IPS-20b (cell line): ENCODE measurements around the gene EIF4E3.
A peak's percentile ranks its signal among the peaks of the same experiment; 100 is the strongest.

Source experiments
- H3K27ac ChIP-seq: one replicate; pipeline ENCODE4 v1.5.1; 2013; ENCODE audit warnings: low read length
- H3K27me3 ChIP-seq: 2 replicates; pipeline ENCODE4 v1.6.1; 2013; ENCODE audit warnings: mild to moderate bottlenecking, low read length, inconsistent platforms; ENCODE audit not compliant: insufficient read depth
- H3K36me3 ChIP-seq: 2 replicates; pipeline ENCODE4 v1.6.1; 2013; ENCODE audit warnings: low read depth, mild to moderate bottlenecking, inconsistent platforms, low read length, moderate library complexity; ENCODE audit not compliant: insufficient read depth
- H3K4me1 ChIP-seq: 2 replicates; pipeline ENCODE4 v1.6.1; 2013; ENCODE audit warnings: mild to moderate bottlenecking, control low read depth, inconsistent platforms, low read length, moderate library complexity; ENCODE audit not compliant: insufficient read depth
- H3K4me3 ChIP-seq: 2 replicates; pipeline ENCODE4 v1.5.1; 2013; ENCODE audit warnings: mild to moderate bottlenecking, low read length, inconsistent platforms
- H3K9ac ChIP-seq: 2 replicates; pipeline ENCODE4 v1.6.1; 2013; ENCODE audit warnings: low read depth, mild to moderate bottlenecking, inconsistent platforms, low read length, moderate library complexity
- H3K9me3 ChIP-seq: 2 replicates; pipeline ENCODE4 v1.6.1; 2013; ENCODE audit warnings: mild to moderate bottlenecking, low read depth, low read length, inconsistent platforms; ENCODE audit not compliant: insufficient read depth

Gene EIF4E3

DNA sequence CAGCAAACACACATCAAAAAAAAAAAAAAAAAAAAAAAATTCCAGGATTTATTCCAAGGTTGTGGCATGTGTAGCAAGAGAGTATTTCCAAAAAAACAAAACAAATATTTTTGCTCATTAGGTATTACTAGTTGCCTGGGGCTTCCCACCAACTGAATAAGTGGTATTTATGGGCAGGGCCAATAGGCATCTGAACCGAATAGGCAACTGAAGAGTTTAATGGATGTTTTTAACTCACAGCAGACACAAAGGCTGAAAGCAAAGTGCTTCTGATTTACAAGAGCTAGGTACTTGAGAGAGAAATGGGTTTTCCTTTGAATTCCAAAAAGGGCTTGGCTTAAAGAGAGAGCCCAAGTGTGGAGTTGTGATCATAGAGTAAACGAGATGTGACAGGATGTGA, 21.4 kb downstream of the EIF4E3 start:
- H3K27ac ChIP-seq = no peak overlapping the region
- H3K4me3 ChIP-seq = no peak overlapping the region
- no peaks in the 10 kb centered on the region for H3K36me3 ChIP-seq
- peaks cover 4% of the 10 kb centered on the region; the same call in 1 of the 2 replicates for H3K4me1 ChIP-seq
- no peaks in the 10 kb centered on the region for H3K9me3 ChIP-seq
- H3K27me3 ChIP-seq = no peaks in the 10 kb centered on the region
- H3K9ac ChIP-seq = no peak overlapping the region

DNA sequence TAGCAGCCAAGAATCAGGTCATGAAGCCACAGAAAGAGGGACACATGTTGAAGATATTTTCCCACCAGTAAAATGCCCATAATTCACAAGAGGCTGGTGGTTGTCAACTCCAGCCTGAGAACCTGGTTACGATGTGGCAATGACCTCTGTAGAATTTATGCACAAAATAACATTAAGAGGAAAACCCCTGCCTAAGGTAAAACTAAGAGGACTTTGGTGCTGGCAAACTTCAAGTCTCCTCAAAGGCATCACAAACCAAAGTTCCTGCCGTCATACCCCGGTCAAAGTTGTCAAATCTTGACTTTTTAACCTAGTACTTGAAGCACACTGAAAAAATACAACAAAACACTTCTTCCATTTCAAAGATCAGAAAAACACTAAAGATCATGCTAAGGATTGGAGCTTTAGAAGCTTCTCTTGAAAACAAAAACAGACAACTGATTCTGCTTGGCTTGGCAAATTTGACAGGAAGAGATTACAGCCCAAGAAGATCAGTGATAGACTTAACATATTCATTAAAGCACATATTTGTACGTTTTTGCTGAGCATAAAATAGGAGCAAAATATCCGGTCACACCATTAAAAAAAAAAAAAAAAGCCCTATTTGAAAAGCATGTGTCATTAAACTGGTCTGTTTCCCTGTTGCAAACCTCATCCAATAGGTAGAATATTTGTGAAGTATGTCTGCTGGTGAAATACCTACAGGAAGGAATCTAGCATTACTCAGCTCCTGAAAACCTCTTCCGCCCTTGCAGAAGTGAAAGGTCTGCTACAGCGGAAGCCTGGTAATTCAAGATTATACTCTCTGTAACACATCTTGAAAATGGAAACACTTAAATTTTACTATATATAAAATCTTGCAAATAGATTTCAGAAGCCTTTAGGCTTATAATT, 22.8 kb downstream of the EIF4E3 start:
- no peak overlapping the region for H3K9ac ChIP-seq
- H3K9me3 ChIP-seq = no peaks in the 10 kb centered on the region
- no peak overlapping the region for H3K27ac ChIP-seq
- H3K36me3 ChIP-seq = no peaks in the 10 kb centered on the region
- H3K4me1 ChIP-seq = peaks cover 4% of the 10 kb centered on the region; the same call in 1 of the 2 replicates
- H3K27me3 ChIP-seq = no peaks in the 10 kb centered on the region
- H3K4me3 ChIP-seq = no peak overlapping the region

DNA sequence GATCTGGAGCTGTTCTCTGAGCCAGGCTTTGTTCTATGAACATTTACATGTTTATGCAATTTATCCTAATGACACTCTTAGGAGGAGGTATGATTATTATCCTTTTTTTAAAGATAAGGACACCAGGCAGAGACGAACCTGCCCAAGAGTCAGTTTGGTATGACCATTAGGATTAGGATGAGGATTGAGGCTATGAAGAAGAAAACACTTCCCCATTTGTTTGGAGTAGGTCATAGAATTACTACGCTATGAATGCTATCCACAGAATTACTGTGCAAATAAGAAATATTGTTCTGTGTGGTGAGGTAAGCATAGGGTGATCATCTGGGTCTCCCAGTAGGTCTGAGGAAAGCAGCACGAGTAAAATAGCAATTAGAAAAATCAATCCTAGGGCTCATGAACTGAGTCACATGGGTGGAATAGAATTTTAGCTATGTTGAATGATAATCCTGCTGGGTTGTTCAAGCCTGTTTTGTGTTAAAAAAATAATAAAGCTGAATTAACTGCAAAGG, 23.9 kb downstream of the EIF4E3 start:
- Histone ChIP-seq H3K9me3 (no peaks in the 10 kb centered on the region), H3K36me3 (no peaks in the 10 kb centered on the region), H3K4me1 (peaks cover 4% of the 10 kb centered on the region; the same call in 1 of the 2 replicates), H3K9ac (no peak overlapping the region), H3K4me3 (no peak overlapping the region), H3K27ac (no peak overlapping the region), H3K27me3 (no peaks in the 10 kb centered on the region)

DNA sequence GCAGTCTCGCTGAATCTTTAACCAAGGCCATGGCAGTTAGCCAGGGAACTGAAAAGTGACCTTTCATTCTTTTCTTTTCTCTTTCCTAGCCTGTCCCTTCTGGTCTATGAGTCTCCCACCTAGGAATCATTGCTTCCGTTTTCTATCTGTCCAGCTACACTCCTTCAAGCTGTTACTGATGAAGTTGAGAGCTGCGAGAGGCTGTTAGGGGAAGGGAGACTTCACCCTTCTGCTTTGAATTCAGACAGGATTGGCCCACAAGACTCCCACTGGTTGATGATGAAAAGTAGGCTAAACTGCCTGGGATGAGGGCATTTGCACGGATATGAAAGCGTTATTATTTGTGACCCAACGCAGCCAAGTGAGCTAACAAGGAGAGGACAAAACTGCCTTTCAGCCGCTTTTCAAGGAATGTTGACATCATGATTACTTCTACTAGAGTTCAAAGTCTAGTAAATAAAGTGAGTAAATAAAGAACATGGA, 30.2 kb downstream of the EIF4E3 start:
- Histone ChIP-seq H3K9me3 (no peaks in the 10 kb centered on the region), H3K9ac (no peak overlapping the region), H3K27me3 (no peaks in the 10 kb centered on the region), H3K4me3 (no peak overlapping the region), H3K4me1 (peaks cover 14% of the 10 kb centered on the region), H3K36me3 (no peaks in the 10 kb centered on the region), H3K27ac (no peak overlapping the region)

DNA sequence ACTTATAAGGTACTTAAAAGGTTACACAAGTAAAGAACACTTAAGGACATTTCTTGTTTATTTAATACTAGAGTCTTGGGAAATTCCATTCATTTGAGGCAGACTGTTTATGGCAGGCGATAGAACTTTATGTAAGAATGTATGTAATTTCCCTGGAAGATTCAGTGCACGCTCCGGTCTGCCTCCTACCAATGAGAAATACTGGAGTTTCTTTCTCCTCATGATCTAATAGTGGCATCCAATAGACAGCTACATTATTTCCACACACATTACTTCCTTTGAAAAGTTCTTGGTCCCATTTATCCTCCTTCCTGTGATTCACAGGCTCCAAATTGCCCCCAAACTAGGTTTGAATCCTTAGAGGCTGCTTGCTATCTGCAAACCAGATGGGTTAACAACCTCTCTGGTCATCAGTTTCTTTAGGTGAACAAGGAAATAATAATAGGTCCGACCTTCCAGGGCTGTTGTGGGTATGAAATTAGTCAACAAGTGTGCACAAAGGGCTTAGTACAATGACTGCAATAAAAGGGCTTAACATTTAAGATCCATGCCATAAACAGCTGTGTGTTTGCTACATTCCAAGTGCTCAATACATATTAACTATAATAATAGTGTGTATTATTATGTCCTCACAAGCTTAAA, 30.7 kb downstream of the EIF4E3 start:
- Histone ChIP-seq H3K27me3 (no peaks in the 10 kb centered on the region), H3K4me1 (peaks cover 18% of the 10 kb centered on the region), H3K36me3 (no peaks in the 10 kb centered on the region), H3K9ac (no peak overlapping the region), H3K4me3 (no peak overlapping the region), H3K9me3 (no peaks in the 10 kb centered on the region), H3K27ac (no peak overlapping the region)

DNA sequence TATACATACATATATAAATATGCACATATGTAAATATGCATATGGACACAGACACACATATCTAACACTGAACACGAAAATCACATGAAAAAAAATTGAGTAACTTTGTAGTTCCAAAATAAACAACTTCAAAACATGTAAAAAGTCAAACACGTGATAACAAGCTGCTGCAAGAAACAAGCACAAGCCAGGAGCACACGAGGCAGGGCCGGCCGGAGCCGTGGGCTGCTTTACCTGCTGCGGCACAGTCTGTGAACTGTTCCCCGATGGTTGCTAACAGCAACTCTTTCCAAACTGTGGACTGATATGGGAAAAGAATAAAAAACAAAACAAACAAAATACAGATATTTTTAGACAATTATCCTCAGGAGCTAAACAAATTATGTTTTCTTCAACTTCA, 31.6 kb downstream of the EIF4E3 start:
- H3K9ac ChIP-seq = no peak overlapping the region

DNA sequence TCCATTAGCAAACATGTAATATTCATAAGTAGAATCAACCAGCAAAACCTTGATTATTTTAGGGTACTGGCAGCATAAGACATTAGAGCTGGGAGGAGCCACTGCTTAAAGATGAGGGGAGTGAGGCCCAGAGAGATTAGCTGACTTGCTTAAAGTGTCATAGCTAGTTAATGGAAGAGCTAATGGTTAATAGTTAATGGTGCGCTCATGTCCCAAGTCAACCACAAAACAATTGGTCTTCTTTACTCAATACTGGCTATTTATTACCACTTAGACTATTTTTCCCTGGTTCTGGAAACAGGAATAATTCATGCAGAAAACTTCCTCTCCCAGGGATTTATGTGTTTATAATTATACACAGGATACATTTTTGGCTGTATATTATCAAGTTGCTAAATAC, 33.1 kb downstream of the EIF4E3 start:
- Histone ChIP-seq H3K27ac (no peak overlapping the region), H3K4me3 (no peak overlapping the region), H3K9ac (no peak overlapping the region), H3K36me3 (no peaks in the 10 kb centered on the region), H3K9me3 (no peaks in the 10 kb centered on the region), H3K4me1 (peaks cover 38% of the 10 kb centered on the region), H3K27me3 (no peaks in the 10 kb centered on the region)

More for the DNA sequence above, 31.6 kb downstream of the EIF4E3 start:
- H3K27ac ChIP-seq = no peak overlapping the region
- H3K4me1 ChIP-seq = peaks cover 25% of the 10 kb centered on the region
- no peaks in the 10 kb centered on the region for H3K9me3 ChIP-seq
- H3K36me3 ChIP-seq = no peaks in the 10 kb centered on the region
- no peaks in the 10 kb centered on the region for H3K27me3 ChIP-seq
- H3K4me3 ChIP-seq = no peak overlapping the region

DNA sequence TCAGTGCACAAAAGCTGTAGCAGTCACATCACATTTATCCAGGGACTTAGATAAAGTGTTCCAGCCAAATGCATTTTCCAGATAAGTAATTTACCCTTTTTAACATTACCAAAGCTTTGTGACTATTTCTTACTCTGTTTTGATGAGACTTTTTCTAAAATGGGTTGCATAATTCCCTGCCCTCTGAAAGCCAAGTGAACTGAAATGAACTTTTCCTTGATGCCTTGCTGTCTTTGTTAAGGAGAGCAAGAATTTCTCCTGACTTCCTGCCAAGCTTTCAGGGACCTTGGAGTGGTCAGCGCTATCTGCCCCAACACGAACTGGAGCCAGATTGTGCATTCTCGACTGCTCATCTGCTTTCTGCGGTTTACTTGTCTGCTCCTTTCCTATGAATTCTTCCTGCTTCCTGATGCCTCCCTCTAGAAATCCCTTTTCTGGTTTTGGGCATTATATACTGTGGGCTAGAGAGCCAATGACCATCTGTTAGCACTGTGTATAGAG, 34.8 kb downstream of the EIF4E3 start:
- Histone ChIP-seq H3K27ac (no peak overlapping the region), H3K27me3 (no peaks in the 10 kb centered on the region), H3K4me1 (peaks cover 38% of the 10 kb centered on the region), H3K36me3 (no peaks in the 10 kb centered on the region), H3K9ac (peak overlapping the region; percentile 36; the same call in 1 of the 2 replicates), H3K4me3 (peak overlapping the region; percentile 41; the same call in 1 of the 2 replicates), H3K9me3 (no peaks in the 10 kb centered on the region)

DNA sequence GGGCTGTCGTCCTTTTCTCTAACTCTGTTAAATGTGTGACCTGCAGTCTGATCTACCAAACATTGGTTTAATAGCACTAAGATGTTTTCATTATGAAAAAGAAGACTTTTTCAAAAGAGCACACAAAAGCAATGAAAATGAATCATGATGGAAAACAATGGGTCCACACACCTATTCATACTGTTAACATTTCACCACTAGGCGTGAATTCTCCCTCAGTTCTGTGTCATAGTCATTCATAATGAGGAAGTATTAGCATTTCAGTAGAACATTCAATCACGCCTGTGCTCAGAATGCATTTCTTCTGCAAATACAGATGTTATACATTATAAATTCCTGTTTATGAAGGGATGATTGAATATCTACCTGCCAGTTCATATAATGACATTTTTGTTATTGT, 35.9 kb downstream of the EIF4E3 start:
- H3K4me3 ChIP-seq = peak overlapping the region; percentile 41; the same call in 1 of the 2 replicates
- peaks cover 38% of the 10 kb centered on the region for H3K4me1 ChIP-seq

DNA sequence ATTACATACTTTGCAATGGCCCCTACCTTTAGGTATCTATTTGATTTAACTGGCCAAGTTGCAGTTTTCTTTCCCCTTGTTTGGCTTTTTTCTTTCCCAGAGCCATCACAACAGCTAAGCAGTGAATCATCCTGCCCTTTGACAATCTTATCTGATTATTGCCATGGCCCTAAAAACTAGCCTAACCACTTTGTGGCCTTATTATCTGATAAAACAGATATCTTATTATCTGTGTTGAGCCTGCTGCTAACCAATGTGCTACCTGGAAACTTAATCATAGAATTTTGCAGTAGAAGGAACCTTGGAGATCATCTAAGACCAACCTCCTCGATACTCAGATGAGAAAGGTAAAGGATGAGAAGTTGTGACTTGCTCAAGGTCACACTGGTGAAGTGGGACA, 37.1 kb downstream of the EIF4E3 start:
- H3K9me3 ChIP-seq = no peaks in the 10 kb centered on the region
- no peak overlapping the region for H3K27ac ChIP-seq
- no peaks in the 10 kb centered on the region for H3K36me3 ChIP-seq
- no peaks in the 10 kb centered on the region for H3K27me3 ChIP-seq
- H3K9ac ChIP-seq = no peak overlapping the region
- peaks cover 43% of the 10 kb centered on the region for H3K4me1 ChIP-seq
- H3K4me3 ChIP-seq = no peak overlapping the region

More for the DNA sequence above, 35.9 kb downstream of the EIF4E3 start:
- Histone ChIP-seq H3K9ac (no peak overlapping the region), H3K36me3 (no peaks in the 10 kb centered on the region), H3K9me3 (no peaks in the 10 kb centered on the region), H3K27me3 (no peaks in the 10 kb centered on the region), H3K27ac (no peak overlapping the region)

DNA sequence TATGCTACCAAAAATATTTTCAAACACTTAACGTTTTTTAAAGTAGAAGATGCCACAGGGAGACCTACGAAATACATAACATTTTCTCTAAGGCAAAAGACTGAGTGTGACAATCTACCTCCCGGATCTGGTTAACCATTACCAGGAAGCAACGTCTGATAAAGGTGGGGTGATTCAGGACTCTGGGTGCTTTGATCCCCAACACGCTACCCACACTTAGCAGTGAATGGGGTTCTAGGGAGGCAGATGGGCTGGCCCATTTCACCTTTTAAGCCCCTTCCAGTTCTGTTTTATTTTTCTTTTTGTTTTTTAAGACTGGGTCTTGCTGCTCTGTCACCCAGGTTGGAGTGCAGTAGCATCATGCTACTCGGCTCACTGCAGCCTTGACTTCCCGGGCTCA, 39.5 kb downstream of the EIF4E3 start:
- H3K9ac ChIP-seq = no peak overlapping the region
- no peak overlapping the region for H3K27ac ChIP-seq
- H3K27me3 ChIP-seq = no peaks in the 10 kb centered on the region
- no peak overlapping the region for H3K4me3 ChIP-seq
- no peaks in the 10 kb centered on the region for H3K9me3 ChIP-seq
- no peaks in the 10 kb centered on the region for H3K36me3 ChIP-seq
- peaks cover 39% of the 10 kb centered on the region for H3K4me1 ChIP-seq
